Neutrophil (primary cell): ENCODE data around the gene NTM.

ENCODE experiments used
- H3K27ac ChIP-seq: fragments of 200-600 bp; sonication (generic); 2 replicates; pipeline ENCODE4 v1.5.1; 2016; ENCODE audit warnings: mild to moderate bottlenecking, moderate library complexity
- H3K27me3 ChIP-seq: fragments of 200-600 bp; sonication (generic); 2 replicates; pipeline ENCODE4 v1.6.0; 2016; ENCODE audit warnings: mild to moderate bottlenecking
- H3K36me3 ChIP-seq: fragments of 200-600 bp; sonication (generic); 2 replicates; pipeline ENCODE4 v1.5.1; 2017
- H3K4me1 ChIP-seq, 2 experiments: fragments of 200-600 bp in 1 of 2; sonication (generic) in 1 of 2; 1 replicate in 1 of 2; 2 replicates in 1 of 2; pipeline versions ENCODE4 v1.5.1 to v1.6.1; 2013 to 2016; ENCODE audit warnings: low read depth in 1 of 2, low read length in 1 of 2, mild to moderate bottlenecking in 1 of 2, moderate library complexity in 1 of 2; ENCODE audit not compliant: control insufficient read depth in 1 of 2, insufficient read depth in 1 of 2
- H3K4me3 ChIP-seq, 2 experiments: fragments of 200-600 bp in 1 of 2; sonication (generic) in 1 of 2; 1 replicate in 1 of 2; 2 replicates in 1 of 2; pipeline ENCODE4 v1.5.1; 2013 to 2016; ENCODE audit warnings: low read depth in 1 of 2, low read length in 1 of 2, mild to moderate bottlenecking in 1 of 2, moderate library complexity in 1 of 2
- H3K9me3 ChIP-seq: fragments of 200-600 bp; sonication (generic); 2 replicates; pipeline ENCODE4 v1.5.1; 2016
- TF ChIP-seq, protein P1 (sequence below): fragments of 200-600 bp; sonication (generic); IDR thresholded peaks from 2 replicates; pipeline ENCODE4 v1.5.1; 2016; ENCODE audit warnings: antibody characterized with exemption

Gene NTM

DNA sequence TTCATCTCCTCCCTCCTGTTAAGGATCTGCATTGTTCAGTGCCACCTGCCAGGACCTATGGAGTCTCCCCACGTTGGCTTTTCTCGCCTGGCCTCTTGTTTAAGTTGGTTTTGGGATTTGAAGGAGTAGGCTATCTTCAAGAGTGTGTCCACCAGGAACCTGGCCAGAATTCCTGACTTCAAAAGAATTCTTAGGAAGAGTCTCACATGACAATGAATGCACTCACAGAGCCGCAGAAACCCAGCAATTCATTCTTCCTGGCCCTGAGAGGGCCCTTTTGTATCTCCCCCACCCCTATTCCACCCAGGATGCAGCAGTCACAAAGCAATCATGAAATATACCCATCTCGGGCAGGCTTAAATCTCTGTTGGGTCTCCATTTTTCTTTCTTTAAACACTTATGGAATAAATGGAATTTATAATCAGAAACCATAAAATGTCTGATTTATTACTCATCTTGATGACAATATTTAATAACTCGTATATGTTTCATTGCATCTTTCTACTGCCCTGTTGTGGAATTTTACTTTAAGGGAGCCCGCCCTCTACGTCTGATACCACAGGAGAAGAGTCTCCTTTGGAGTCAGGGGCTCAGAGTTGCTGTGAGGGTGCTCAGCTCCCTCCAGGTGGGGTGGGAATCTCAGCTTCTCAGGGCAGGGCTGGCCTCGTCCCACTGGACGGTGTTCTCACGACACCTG lies 507.0 kb downstream of the NTM start:
- H3K4me3 ChIP-seq, result no peak overlapping the region
- H3K4me1 ChIP-seq, result no peaks in the 10 kb centered on the region
- no peaks in the 10 kb centered on the region for H3K36me3 ChIP-seq
- H3K27me3 ChIP-seq, result peaks cover 13% of the 10 kb centered on the region
- no peak overlapping the region for H3K27ac ChIP-seq
- H3K9me3 ChIP-seq, result no peaks in the 10 kb centered on the region
- TF ChIP-seq, protein P1, sequence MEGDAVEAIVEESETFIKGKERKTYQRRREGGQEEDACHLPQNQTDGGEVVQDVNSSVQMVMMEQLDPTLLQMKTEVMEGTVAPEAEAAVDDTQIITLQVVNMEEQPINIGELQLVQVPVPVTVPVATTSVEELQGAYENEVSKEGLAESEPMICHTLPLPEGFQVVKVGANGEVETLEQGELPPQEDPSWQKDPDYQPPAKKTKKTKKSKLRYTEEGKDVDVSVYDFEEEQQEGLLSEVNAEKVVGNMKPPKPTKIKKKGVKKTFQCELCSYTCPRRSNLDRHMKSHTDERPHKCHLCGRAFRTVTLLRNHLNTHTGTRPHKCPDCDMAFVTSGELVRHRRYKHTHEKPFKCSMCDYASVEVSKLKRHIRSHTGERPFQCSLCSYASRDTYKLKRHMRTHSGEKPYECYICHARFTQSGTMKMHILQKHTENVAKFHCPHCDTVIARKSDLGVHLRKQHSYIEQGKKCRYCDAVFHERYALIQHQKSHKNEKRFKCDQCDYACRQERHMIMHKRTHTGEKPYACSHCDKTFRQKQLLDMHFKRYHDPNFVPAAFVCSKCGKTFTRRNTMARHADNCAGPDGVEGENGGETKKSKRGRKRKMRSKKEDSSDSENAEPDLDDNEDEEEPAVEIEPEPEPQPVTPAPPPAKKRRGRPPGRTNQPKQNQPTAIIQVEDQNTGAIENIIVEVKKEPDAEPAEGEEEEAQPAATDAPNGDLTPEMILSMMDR, result no peak

DNA sequence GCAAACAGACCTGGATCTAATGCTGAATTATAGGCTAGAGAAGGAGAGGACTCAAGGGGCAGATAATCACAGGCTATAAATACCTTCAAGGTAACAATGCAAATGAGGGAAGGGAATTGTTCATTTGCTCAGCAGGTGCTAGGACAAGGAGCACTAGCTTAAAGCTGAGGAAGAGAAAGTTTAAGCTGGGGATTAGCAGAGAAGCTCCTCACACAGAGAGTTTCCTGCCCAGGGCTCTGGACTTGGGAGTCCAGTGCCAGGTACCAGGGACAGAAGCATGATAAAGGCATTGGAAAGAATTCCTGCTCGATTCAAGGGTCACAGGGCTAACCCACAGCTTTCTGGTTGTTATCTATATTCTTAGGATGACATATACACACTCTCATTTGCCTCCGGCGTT lies 509.9 kb downstream of the NTM start:
- Histone ChIP-seq H3K36me3 (no peaks in the 10 kb centered on the region), H3K4me1 (no peaks in the 10 kb centered on the region), H3K27ac (no peak overlapping the region), H3K9me3 (no peaks in the 10 kb centered on the region), H3K27me3 (peaks cover 13% of the 10 kb centered on the region), H3K4me3 (no peak overlapping the region)
- TF ChIP-seq, protein P1, result no peak

DNA sequence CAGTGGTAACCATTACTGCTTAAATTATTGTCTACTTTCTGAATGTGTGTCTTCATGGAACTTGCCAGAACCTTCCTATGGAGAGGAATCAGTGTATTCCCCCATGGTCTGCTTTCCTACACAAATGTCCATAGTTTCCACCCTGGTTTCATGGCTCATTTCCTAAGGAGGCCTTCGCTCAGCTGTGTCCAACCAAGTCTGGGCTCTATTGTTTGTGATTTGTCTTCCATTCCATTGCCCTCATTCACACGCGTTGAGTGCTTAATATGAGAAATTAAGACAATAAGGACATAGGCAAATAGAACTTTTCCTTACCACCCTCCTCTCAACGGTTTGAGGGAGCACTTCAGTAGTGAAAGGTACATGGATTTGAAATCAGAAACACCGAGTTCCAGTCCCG lies 510.6 kb downstream of the NTM start:
- H3K9me3 ChIP-seq, result no peaks in the 10 kb centered on the region
- H3K4me3 ChIP-seq, result no peak overlapping the region
- TF ChIP-seq, protein P1, result no peak
- no peak overlapping the region for H3K27ac ChIP-seq
- no peaks in the 10 kb centered on the region for H3K36me3 ChIP-seq
- H3K4me1 ChIP-seq, result no peaks in the 10 kb centered on the region
- H3K27me3 ChIP-seq, result peaks cover 13% of the 10 kb centered on the region

DNA sequence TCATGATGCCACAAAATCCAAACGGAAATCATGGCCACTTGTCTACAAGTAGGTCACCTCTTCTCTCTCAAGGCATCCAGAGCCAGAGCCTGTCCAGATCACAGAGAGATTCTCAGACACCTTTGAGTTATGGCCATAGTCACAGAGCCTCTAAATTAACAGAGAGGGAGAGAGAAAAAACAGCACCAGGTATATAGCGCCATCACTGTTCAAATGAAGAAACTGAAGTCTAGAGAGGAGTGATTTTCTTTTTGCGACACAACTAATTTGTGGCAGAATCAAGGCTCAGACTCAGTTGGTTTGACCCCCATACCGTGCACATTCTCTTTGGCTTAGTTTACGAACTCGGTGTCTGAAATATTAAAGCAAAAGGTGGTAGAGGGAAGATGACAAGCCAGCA lies 512.9 kb downstream of the NTM start:
- Histone ChIP-seq H3K4me3 (no peak overlapping the region), H3K27me3 (peaks cover 19% of the 10 kb centered on the region)
- TF ChIP-seq, protein P1, result no peak

DNA sequence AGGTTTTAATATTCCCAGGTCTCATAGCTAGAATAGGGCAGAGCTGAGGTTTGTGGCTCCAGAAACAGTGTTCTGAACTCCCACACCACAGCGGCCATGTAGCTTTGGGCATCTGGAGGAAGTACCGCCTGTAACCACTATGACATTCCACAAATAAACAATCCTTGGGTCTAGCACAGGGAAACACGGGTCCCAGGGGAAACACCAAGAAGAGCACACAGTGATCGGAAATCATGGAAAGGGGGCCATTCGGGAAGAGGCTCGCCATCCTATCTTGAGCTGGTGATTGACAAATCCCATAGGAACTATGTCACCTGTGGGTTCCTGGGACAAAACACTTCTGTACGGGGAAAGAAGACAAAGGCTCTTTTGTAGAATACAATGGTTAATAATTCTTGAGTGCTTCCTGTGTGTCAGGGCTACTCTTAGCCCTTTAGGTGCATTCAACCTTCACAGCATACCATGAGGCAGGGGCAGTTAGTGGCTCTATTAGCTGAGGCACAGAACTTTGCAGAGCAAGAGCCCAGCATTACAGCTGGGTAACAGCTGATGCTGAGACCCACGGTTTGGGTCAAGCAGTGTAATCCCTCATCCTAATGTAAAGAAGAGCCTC lies 514.2 kb downstream of the NTM start:
- no peaks in the 10 kb centered on the region for H3K4me1 ChIP-seq
- peaks cover 19% of the 10 kb centered on the region for H3K27me3 ChIP-seq
- no peak overlapping the region for H3K4me3 ChIP-seq
- no peak overlapping the region for H3K27ac ChIP-seq
- no peaks in the 10 kb centered on the region for H3K9me3 ChIP-seq
- TF ChIP-seq, protein P1, result no peak
- H3K36me3 ChIP-seq, result no peaks in the 10 kb centered on the region

More for the DNA sequence above, 512.9 kb downstream of the NTM start:
- Histone ChIP-seq H3K9me3 (no peaks in the 10 kb centered on the region), H3K36me3 (no peaks in the 10 kb centered on the region), H3K4me1 (no peaks in the 10 kb centered on the region), H3K27ac (no peak overlapping the region)
